ENCODE results near the gene CCSER1.
"Not testable (repeated sequence)": the region's sequence is repeated elsewhere in the genome, so short reads cannot be mapped to it uniquely, and the experiment has no call there.

Gene CCSER1

GRCh38 chr4:91220315-91220714, 1093.1 kb downstream of the CCSER1 start:
- no peak for DNase-seq

- no peak for DNase-seq
Observed at GRCh38 chr4:91222014-91222413, 1094.8 kb downstream of the CCSER1 start.

GRCh38 chr4:91226867-91227266, 1099.7 kb downstream of the CCSER1 start:
- DNase-seq: no peak

- DNase-seq: no peak
Observed at GRCh38 chr4:91228659-91229058, 1101.5 kb downstream of the CCSER1 start.

GRCh38 chr4:91233164-91233563, 1106.0 kb downstream of the CCSER1 start:
- no peak for DNase-seq

DNA sequence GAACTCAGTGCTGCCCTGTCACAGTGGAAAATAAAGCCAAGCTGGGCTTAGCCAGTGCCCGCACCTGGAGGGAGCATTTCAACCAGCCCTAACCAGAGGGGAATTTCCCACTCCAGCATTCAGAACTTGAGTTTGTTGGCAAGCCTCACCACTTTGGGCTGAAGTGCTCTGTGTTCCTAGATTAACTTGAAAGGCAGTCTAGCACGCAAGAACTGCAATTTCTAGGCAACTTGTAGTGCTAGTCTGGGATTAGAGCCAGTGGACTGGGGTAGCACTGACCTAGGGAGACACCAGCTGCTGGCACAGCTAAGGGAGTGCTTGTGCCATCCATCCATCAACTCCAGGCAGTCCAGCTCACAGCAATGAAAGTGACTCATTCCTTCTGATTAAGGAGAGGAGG, 1115.9 kb downstream of the CCSER1 start:
- no peak for DNase-seq

DNA sequence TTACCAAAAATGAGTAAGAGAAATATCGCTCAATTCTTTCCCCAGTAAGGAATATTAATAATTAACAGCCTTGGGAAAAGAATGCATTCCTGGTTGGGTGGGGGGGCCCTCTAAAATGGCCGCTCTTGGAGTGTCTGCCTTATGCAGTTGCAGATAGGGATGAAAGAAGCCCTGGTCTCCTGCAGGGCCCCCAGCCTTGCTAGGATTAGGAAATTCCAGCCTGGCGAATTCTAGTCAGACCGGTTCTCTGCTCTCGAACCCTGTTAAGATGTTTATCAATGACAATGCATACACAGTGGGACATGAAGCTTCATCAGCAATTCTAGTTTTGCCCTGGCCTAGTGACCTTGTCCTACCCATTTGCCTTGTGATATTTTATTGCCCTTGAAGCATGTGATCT, 1128.8 kb downstream of the CCSER1 start:
- DNase-seq: no peak

DNA sequence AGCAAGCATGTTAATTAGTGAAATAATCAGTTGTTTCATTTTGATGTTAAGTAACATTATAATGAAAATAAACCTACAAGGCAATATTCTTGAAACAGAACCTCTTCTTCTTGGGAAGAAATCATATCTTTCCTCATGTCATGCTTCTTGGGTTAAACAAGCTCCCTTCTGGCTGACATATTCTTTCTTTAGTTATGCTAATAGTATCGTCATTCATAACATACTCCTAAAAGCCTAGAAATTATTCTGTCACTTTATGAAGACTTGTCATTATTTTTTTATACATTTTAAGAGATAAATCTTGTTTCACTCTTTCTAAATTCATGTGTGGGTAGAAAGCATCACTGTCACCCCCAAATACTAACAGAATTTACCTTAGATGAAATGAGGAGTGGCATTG, 1129.6 kb downstream of the CCSER1 start:
- DNase-seq: no peak

DNA sequence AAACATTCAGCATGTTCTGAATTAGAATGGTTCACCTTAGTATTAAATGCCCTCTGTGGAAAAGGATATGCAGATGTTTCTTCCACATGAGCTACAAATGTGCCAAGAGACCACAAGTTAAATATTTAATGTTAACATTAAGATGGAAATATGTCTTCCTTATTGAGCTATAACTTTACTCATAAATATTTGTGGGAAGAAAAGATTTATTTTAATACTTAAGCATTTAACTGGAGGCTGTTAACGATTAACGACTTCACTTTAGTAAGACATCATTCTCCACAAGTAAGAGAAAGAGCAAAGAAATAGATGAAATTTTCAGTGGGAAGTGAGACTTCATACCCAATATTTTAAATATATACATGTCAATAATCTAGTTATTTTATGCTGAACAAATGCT, 1130.5 kb downstream of the CCSER1 start:
- DNase-seq: no peak

- DNase-seq: no peak
Observed at GRCh38 chr4:91258326-91258725, 1131.1 kb downstream of the CCSER1 start.

DNA sequence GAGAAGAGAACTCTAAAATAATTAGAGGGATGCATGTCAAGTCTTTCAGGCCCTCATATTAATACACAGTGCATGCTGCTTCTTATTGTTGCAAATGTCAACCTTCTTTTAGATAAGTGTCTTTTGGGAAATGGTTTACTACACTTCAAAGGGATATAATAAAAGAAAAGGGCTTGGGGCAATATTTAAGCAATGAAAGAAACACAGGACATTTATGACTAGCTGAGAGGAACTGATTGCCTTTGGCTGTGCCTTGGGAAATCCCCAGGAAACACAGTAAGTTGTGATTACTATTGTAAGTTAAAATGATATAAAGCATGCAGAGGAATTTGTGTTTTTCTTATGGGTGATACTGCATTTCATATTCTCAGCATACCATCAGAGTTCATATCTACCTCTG, 1140.3 kb downstream of the CCSER1 start:
- DNase-seq: no peak

DNA sequence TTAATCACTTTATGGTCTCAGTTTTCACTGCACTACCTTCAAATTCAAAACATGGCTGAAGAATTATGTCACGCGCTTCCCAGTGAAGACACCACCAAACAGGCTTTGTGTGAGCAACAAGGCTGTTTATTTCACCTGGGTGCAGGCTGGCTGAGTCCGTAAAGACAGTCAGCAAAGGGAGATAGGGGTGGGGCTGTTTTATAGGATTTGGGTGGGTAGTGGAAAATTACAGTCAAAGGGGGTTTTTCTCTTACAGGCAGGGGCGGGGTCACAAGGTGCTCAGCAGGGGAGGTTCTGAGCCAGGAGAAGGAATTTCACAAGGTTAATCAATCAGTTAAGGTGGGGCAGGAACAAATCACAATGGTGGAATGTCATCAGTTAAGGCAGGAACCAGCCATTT, 1141.3 kb downstream of the CCSER1 start:
- not testable (repeated sequence) for DNase-seq

GRCh38 chr4:91268913-91269312, 1141.7 kb downstream of the CCSER1 start:
- DNase-seq: no peak

DNA sequence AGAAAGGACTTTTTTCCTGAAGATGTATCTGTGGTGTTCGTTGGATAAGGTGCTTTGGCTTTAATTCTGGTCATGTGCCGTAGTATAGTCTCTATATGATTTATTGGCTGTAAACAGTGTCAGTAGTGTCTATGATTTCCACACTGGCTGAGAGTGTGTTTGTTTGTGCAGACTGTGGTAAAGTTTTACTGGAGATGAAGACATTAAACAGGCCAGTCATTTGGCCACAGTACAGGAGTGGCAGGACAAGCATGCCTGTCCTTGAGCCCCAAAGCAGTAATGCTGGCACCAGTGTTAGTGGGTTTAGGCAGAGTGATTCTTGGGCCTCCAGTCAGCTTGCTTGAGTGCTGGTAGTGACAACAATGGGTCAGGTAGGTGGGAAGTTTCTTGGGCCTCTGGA, 1152.7 kb downstream of the CCSER1 start:
- DNase-seq: no peak

GRCh38 chr4:91280551-91281290, 1153.5 kb downstream of the CCSER1 start:
- DNase-seq: no peak

GRCh38 chr4:91282217-91282616, 1155.0 kb downstream of the CCSER1 start:
- DNase-seq: no peak

GRCh38 chr4:91283726-91284230, 1156.6 kb downstream of the CCSER1 start:
- DNase-seq: no peak

- no peak for DNase-seq
Observed at GRCh38 chr4:91284480-91284879, 1157.3 kb downstream of the CCSER1 start.

DNA sequence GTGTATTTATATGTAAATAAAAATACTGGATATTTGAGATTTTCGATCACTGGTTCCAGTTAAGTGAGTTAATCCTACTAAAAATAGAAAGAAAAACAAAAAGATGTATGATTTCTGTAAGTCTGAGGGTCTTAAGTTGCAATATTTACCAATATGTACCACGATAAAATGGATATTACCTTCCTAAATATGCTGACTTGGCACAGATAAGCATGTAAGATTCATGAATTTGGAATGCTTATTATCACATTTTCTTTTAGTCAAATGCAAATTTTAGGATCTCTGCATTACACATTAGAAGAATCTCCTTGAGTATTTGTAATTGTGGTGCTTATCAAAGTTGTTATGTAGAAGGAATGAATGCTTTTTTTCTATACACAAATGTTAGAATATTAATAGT, 1158.3 kb downstream of the CCSER1 start:
- DNase-seq: no peak

- DNase-seq: no peak
Observed at GRCh38 chr4:91288702-91289311, 1161.6 kb downstream of the CCSER1 start.

- DNase-seq: no peak
Observed at GRCh38 chr4:91298156-91298700, 1171.0 kb downstream of the CCSER1 start.

DNA sequence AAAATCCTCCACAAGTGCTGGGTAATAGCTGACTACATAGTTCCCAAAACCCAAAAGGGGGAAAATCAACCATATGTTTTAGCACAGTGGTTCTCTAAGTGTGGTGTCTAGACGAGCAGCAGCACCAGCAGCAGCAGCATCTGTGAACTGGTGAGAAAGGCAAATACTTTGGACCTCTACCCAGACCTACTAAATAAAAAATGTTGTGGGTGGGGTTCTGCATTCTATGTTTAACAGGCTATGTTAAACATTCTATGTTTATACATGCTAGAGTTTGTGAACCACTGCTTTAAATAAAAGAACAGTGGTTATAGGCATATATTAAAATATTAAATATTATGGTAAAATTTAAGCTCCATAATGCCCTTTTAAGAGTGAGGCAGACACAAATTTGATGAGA, 1171.6 kb downstream of the CCSER1 start:
- DNase-seq: no peak

GRCh38 chr4:91302120-91302519, 1174.9 kb downstream of the CCSER1 start:
- DNase-seq: no peak

GRCh38 chr4:91304292-91304691, 1177.1 kb downstream of the CCSER1 start:
- no peak for DNase-seq

Measured in hematopoietic multipotent progenitor cell treated with erythropoietin and hydrocortisone succinate and interleukin-3 and kit ligand, for 4 days (in vitro differentiated cells).